Prostate gland (tissue), 2 donors: ENCODE data around the gene OR1L8. TPM values are rescaled to one million over a fixed set of nuclear protein-coding genes. Genes with fewer than 3 reads are reported as not detected.
"Not testable (repeated sequence)": the region's sequence is repeated elsewhere in the genome, so short reads cannot be mapped to it uniquely, and the experiment has no call there.

Experiments used
- DNase-seq: peaks from one replicate; pipeline ENCODE4 v3.0.0-alpha.2; 2019; ENCODE audit warnings: low spot score
- H3K27ac ChIP-seq, 2 donors: fragments of 200-600 bp; sonication (generic); 2 replicates each; pipeline ENCODE4 v1.5.1; 2017 to 2019
- H3K27me3 ChIP-seq: fragments of 200-600 bp; sonication (generic); replicated peaks from 2 replicates; pipeline ENCODE4 v1.5.1; 2019; ENCODE audit not compliant: insufficient read depth
- H3K36me3 ChIP-seq, 2 donors: fragments of 200-600 bp; sonication (generic); 1 replicate in 1 of 2; 2 replicates in 1 of 2; pipeline versions ENCODE4 v1.5.1 to v1.8.1; 2017 to 2019
- H3K4me1 ChIP-seq: fragments of 200-600 bp; sonication (generic); replicated peaks from 2 replicates; pipeline ENCODE4 v1.5.1; 2019
- H3K4me3 ChIP-seq, 2 donors: fragments of 200-600 bp; sonication (generic); 2 replicates each; pipeline ENCODE4 v1.5.1; 2017 to 2019
- H3K9me3 ChIP-seq: fragments of 200-600 bp; sonication (generic); 2 replicates; pipeline ENCODE4 v1.5.1; 2017
- POLR2A ChIP-seq: fragments of 450-650 bp; IDR thresholded peaks from one replicate; pipeline ENCODE4 v1.6.1; 2016; ENCODE audit warnings: antibody characterized with exemption, mild to moderate bottlenecking
- POLR2AphosphoS5 ChIP-seq: sonication (generic); formaldehyde crosslinking; IDR thresholded peaks from one replicate; pipeline ENCODE4 v1.6.1; 2017; ENCODE audit warnings: antibody characterized with exemption
- WGBS: methylation state at CpG from one replicate; pipeline ENCODE4 v1.1.5; 2018; 5-methylcytosine and 5-hydroxymethylcytosine counted together
- intact Hi-C: fragments of 100-400 bp; cut with DNase I; formaldehyde crosslinking; loops from one replicate; pipeline ENCODE4 v1.14.2; 2022
- total RNA-seq, 2 donors: library from RNA; depleted of rRNA; stranded (reverse); fragments of >200 nt; gene quantifications; one replicate each; pipeline ENCODE4 v1.1.0, GENCODE V29; 2016
- TF ChIP-seq, protein P1 (sequence below), 4 experiments: fragments of 200-600 bp in 2 of 4; fragments of 450-650 bp in 2 of 4; sonication (generic) in 2 of 4; IDR thresholded peaks; 1 replicate in 3 of 4; 2 replicates in 1 of 4; pipeline ENCODE4 v1.5.1; 2016 to 2019; ENCODE audit warnings: antibody characterized with exemption in 4 of 4, mild to moderate bottlenecking in 2 of 4, moderate library complexity in 2 of 4

OR1L8 gene, protein sequence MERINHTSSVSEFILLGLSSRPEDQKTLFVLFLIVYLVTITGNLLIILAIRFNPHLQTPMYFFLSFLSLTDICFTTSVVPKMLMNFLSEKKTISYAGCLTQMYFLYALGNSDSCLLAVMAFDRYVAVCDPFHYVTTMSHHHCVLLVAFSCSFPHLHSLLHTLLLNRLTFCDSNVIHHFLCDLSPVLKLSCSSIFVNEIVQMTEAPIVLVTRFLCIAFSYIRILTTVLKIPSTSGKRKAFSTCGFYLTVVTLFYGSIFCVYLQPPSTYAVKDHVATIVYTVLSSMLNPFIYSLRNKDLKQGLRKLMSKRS
- under 1 TPM in 1 of 2 donors, not detected in 1; 0.14 TPM for total RNA-seq

DNA sequence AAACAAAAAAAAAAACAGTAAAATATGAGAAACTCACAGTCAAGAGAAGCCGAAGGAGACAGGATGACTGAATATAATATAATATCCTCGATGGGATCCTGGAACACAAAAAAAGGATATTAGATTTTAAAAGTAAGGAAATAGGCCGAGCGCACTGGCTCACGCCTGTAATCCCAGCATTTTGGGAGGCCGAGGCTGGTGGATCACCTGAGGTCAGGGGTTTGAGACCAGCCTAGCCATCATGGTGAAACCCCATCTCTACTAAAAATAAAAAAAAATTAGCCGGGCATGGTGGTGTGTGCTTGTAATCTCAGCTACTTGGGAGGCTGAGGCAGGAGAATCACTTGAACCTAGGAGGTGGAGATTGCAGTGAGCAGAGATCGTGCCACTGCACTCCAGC, at the start of gene OR1L8:
TSS of gene OR1L8 (minus strand) at position 101 of the 400 bp plus-strand sequence. CDS start 14,907 bp downstream, outside the sequence.
- H3K36me3 ChIP-seq, intact Hi-C loops, H3K4me3 ChIP-seq, H3K27me3 ChIP-seq, H3K27ac ChIP-seq, DNase-seq, H3K9me3 ChIP-seq, H3K4me1 ChIP-seq: not testable (repeated sequence)
- WGBS = 93% methylated on average over 8 of the region's 8 CpGs

DNA sequence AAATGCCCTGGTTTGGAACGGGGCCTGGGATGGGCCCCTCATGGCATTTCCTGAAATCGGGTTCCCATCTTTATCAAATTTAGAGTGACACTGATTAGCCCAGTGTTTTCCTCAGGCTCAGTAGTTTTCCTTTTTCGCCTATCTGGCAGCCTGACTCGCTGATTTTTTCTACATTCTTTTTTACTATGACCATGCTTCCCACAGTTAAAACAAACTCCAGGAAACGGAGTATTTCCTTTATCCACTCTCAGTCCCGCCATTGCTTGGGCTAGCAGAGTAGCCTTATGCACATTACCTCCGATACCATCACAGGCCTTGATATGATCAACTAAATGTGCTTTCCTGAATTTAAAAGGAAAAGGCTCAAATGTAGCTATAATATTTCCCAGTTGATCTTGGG, 36.8 kb upstream of the OR1L8 start:
- H3K4me3 ChIP-seq = no peak overlapping the region
- intact Hi-C loops = no loop called here
- H3K27ac ChIP-seq = no peak overlapping the region
- no peaks in the 10 kb centered on the region for H3K27me3 ChIP-seq
- no peaks in the 10 kb centered on the region for H3K9me3 ChIP-seq
- WGBS = 87% methylated on average over 7 of the region's 7 CpGs
- no peak for DNase-seq
- TF ChIP-seq POLR2A (no peak), POLR2AphosphoS5 (no peak)
- TF ChIP-seq, protein P1, sequence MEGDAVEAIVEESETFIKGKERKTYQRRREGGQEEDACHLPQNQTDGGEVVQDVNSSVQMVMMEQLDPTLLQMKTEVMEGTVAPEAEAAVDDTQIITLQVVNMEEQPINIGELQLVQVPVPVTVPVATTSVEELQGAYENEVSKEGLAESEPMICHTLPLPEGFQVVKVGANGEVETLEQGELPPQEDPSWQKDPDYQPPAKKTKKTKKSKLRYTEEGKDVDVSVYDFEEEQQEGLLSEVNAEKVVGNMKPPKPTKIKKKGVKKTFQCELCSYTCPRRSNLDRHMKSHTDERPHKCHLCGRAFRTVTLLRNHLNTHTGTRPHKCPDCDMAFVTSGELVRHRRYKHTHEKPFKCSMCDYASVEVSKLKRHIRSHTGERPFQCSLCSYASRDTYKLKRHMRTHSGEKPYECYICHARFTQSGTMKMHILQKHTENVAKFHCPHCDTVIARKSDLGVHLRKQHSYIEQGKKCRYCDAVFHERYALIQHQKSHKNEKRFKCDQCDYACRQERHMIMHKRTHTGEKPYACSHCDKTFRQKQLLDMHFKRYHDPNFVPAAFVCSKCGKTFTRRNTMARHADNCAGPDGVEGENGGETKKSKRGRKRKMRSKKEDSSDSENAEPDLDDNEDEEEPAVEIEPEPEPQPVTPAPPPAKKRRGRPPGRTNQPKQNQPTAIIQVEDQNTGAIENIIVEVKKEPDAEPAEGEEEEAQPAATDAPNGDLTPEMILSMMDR (IDR thresholded peaks at IDR 0.05) = no peak
- no peaks in the 10 kb centered on the region for H3K36me3 ChIP-seq
- no peaks in the 10 kb centered on the region for H3K4me1 ChIP-seq

DNA sequence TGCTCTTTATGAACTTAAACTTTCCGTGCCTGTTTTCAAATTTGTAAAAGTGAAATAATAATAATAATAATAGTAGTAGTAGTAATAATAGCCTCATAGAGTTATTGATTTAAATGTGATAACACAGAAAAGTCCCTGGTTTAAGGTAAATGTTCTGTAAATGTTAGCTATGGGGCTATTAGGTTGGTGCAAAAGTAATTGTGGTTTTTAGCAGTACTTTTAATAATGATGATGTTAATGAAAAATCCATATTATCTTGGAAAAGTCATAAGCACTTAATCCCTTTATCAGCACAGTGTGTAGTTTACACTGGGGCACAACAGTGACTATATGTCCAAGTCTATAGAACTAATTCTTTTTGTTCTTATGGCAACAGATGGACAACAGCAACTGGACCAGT, 31.2 kb upstream of the OR1L8 start, which contains the start of gene OR1Q1:
TSS of gene OR1Q1 (plus strand) at position 377 of the 400 bp plus-strand sequence. CDS start at position 377, 0 bp downstream.
- TF ChIP-seq POLR2A = no peak
- no peak for TF ChIP-seq POLR2AphosphoS5
- TF ChIP-seq, protein P1 (IDR thresholded peaks at IDR 0.05) = no peak
- H3K36me3 ChIP-seq = no peaks in the 10 kb centered on the region
- intact Hi-C loops = no loop called here
- H3K27me3 ChIP-seq = no peaks in the 10 kb centered on the region
- H3K27ac ChIP-seq = no peak within 1 kb of the TSS
- 90% methylated on average over 1 of the region's 1 CpG for WGBS
- no peaks in the 10 kb centered on the region for H3K9me3 ChIP-seq
- no peaks in the 10 kb centered on the region for H3K4me1 ChIP-seq
- H3K4me3 ChIP-seq = no peak within 1 kb of the TSS
- no peak for DNase-seq

DNA sequence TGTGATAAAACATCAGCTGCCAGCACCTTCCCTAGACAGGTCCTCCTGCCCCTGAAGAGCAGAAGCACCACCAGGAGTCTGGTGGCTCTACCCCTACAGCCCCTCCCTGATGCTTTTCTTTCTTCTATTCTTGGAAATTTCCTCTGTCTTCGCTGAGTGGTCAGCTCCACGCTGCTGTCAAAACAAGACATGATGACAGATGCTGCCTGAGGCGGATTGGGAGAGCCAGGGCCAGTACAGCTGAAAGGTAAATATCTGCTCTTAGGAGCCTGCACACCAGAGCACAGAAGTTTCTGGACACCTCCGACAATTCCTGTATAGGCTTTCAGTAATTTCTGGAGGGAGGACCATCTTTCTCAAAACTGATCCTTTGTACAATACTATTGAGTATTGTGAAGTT, 26.6 kb upstream of the OR1L8 start:
- H3K4me1 ChIP-seq = no peaks in the 10 kb centered on the region
- intact Hi-C loops = no loop called here
- DNase-seq = no peak
- 71% methylated on average over 4 of the region's 4 CpGs for WGBS
- no peaks in the 10 kb centered on the region for H3K9me3 ChIP-seq
- no peak overlapping the region for H3K4me3 ChIP-seq
- no peak overlapping the region for H3K27ac ChIP-seq
- H3K27me3 ChIP-seq = no peaks in the 10 kb centered on the region
- TF ChIP-seq POLR2A (no peak), POLR2AphosphoS5 (no peak)
- TF ChIP-seq, protein P1 (IDR thresholded peaks at IDR 0.05) = no peak
- no peaks in the 10 kb centered on the region for H3K36me3 ChIP-seq

DNA sequence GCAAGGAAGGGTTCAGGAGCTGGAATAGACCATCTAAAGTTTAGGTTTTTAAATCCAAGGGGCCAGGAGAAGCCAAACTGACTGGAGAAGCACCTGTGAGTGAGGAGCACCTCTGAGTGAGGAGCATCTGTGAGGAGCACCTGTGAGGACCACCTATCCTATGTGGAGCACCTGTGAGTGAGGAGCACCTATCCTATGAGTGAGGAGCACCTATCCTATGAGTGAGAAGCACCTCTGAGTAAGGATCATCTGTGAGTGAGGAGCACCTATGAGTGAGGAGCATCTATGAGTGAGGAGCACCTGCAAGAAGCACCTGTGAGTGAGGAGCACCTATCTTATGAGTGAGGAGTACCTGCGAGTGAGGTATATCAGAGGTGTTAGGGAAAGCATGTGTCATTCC, 23.4 kb upstream of the OR1L8 start:
- Histone ChIP-seq H3K27ac (no peak overlapping the region), H3K4me3 (no peak overlapping the region), H3K9me3 (no peaks in the 10 kb centered on the region), H3K36me3 (no peaks in the 10 kb centered on the region), H3K27me3 (no peaks in the 10 kb centered on the region), H3K4me1 (no peaks in the 10 kb centered on the region)
- intact Hi-C loops = no loop called here
- WGBS = 56% methylated on average over 1 of the region's 1 CpG
- TF ChIP-seq, protein P1 (IDR thresholded peaks at IDR 0.05) = no peak
- no peak for TF ChIP-seq POLR2A
- no peak for TF ChIP-seq POLR2AphosphoS5
- DNase-seq = no peak
